COLO668 (cell line): Measurements from ENCODE around the gene PTRH2.
"Not testable (repeated sequence)": the region's sequence is repeated elsewhere in the genome, so short reads cannot be mapped to it uniquely, and the experiment has no call there.

ENCODE experiments used
- DNase-seq: peaks from one replicate; lab custom pipeline; 2025; ENCODE audit not compliant: unreplicated experiment; lab: John Stamatoyannopoulos, UW

The PTRH2 gene

GRCh38 chr17:59671386-59671785 is 35.8 kb downstream of the PTRH2 start:
- no peak for DNase-seq

- DNase-seq, result no peak
Measured at GRCh38 chr17:59669944-59670343, 37.3 kb downstream of the PTRH2 start.

- no peak for DNase-seq
Measured at GRCh38 chr17:59669411-59669810, 37.8 kb downstream of the PTRH2 start.

GRCh38 chr17:59668816-59669215 is 38.4 kb downstream of the PTRH2 start:
- no peak for DNase-seq

GRCh38 chr17:59666235-59666634 is 41.0 kb downstream of the PTRH2 start:
- DNase-seq, result peak; percentile 6

- DNase-seq, result not testable (repeated sequence)
Measured at GRCh38 chr17:59656624-59657023, 50.6 kb downstream of the PTRH2 start.

GRCh38 chr17:59652119-59652518 is 55.1 kb downstream of the PTRH2 start:
- DNase-seq, result no peak

GRCh38 chr17:59651346-59651745 is 55.9 kb downstream of the PTRH2 start:
- DNase-seq, result no peak

GRCh38 chr17:59650642-59651041 is 56.6 kb downstream of the PTRH2 start:
- DNase-seq, result no peak

GRCh38 chr17:59649886-59650285 is 57.3 kb downstream of the PTRH2 start:
- DNase-seq, result no peak
